Mesodermal cell (in vitro differentiated cells): ENCODE data around the gene EFNB2.

Experiments used
- H3K27ac ChIP-seq: 2 replicates; pipeline ENCODE4 v1.7.0; 2013; ENCODE audit warnings: mild to moderate bottlenecking, low read depth, low read length, moderate library complexity; ENCODE audit not compliant: severe bottlenecking
- H3K36me3 ChIP-seq: 2 replicates; pipeline ENCODE4 v1.7.1; 2013; ENCODE audit warnings: mild to moderate bottlenecking, low read length, moderate library complexity; ENCODE audit not compliant: control insufficient read depth, insufficient read depth
- H3K4me1 ChIP-seq: one replicate; pipeline ENCODE4 v1.7.1; 2013; ENCODE audit warnings: mild to moderate bottlenecking, low read length; ENCODE audit not compliant: insufficient read depth, control insufficient read depth, poor library complexity, severe bottlenecking
- H3K4me3 ChIP-seq: 2 replicates; pipeline ENCODE4 v1.7.0; 2013; ENCODE audit warnings: low read length, control low read depth, mild to moderate bottlenecking; ENCODE audit not compliant: insufficient read depth, poor library complexity, severe bottlenecking; ENCODE audit errors: extremely low read depth
- H3K9me3 ChIP-seq: 2 replicates; pipeline ENCODE4 v1.7.1; 2013; ENCODE audit warnings: mild to moderate bottlenecking, low read length, moderate library complexity; ENCODE audit not compliant: control insufficient read depth
- WGBS, 2 experiments: methylation state at CpG; one replicate each; pipeline ENCODE4 v1.1.5; 2013; ENCODE audit warnings: missing lambda C conversion rate in 2 of 2; ENCODE audit not compliant: insufficient coverage in 2 of 2; 5-methylcytosine and 5-hydroxymethylcytosine counted together

The EFNB2 gene

GRCh38 chr13:106522898-106523525, 12.4 kb downstream of the EFNB2 start:
- Histone ChIP-seq H3K4me1 (peaks cover 15% of the 10 kb centered on the region), H3K4me3 (no peak overlapping the region), H3K9me3 (no peaks in the 10 kb centered on the region), H3K27ac (peak overlapping the region; percentile 17), H3K36me3 (peaks cover 70% of the 10 kb centered on the region)
- 73 to 74% methylated on average over 3 of the region's 7 CpGs for WGBS, 2 experiments

GRCh38 chr13:106522112-106522705, 13.3 kb downstream of the EFNB2 start:
- Histone ChIP-seq H3K4me3 (no peak overlapping the region), H3K9me3 (no peaks in the 10 kb centered on the region), H3K4me1 (peaks cover 15% of the 10 kb centered on the region), H3K36me3 (peaks cover 70% of the 10 kb centered on the region), H3K27ac (no peak overlapping the region)
- 95 to 100% methylated on average over 1 to 2 of the region's 5 CpGs for WGBS, 2 experiments

- 100% methylated on average over 2 of the region's 5 CpGs; no CpG with 5 or more reads in 1 of the 2 experiments for WGBS, 2 experiments
- Histone ChIP-seq H3K4me3 (no peak overlapping the region), H3K36me3 (peaks cover 74% of the 10 kb centered on the region), H3K27ac (no peak overlapping the region), H3K4me1 (peaks cover 16% of the 10 kb centered on the region), H3K9me3 (no peaks in the 10 kb centered on the region)
These were observed 14.2 kb downstream of the EFNB2 start for GRCh38 chr13:106521095-106521799.

GRCh38 chr13:106520251-106521054, 15.0 kb downstream of the EFNB2 start:
- WGBS, 2 experiments: 71 to 75% methylated on average over 7 of the region's 12 CpGs
- Histone ChIP-seq H3K27ac (no peak overlapping the region), H3K9me3 (no peaks in the 10 kb centered on the region), H3K36me3 (peaks cover 70% of the 10 kb centered on the region), H3K4me3 (no peak overlapping the region), H3K4me1 (peaks cover 17% of the 10 kb centered on the region)

GRCh38 chr13:106518512-106518911, 16.9 kb downstream of the EFNB2 start:
- H3K36me3 ChIP-seq: peaks cover 64% of the 10 kb centered on the region
- H3K4me1 ChIP-seq: peaks cover 29% of the 10 kb centered on the region
- 93 to 95% methylated on average over 5 to 10 of the region's 11 CpGs for WGBS, 2 experiments
- H3K9me3 ChIP-seq: no peaks in the 10 kb centered on the region
- H3K27ac ChIP-seq: no peak overlapping the region
- no peak overlapping the region for H3K4me3 ChIP-seq

GRCh38 chr13:106517109-106517847, 18.2 kb downstream of the EFNB2 start:
- Histone ChIP-seq H3K9me3 (no peaks in the 10 kb centered on the region), H3K4me3 (no peak overlapping the region), H3K36me3 (peaks cover 66% of the 10 kb centered on the region), H3K4me1 (peaks cover 35% of the 10 kb centered on the region), H3K27ac (no peak overlapping the region)
- 100% methylated on average over 1 of the region's 4 CpGs for WGBS, 2 experiments

- peaks cover 66% of the 10 kb centered on the region for H3K36me3 ChIP-seq
- H3K9me3 ChIP-seq: no peaks in the 10 kb centered on the region
- 86 to 88% methylated on average over 5 of the region's 5 CpGs for WGBS, 2 experiments
- H3K4me1 ChIP-seq: peaks cover 29% of the 10 kb centered on the region
- H3K27ac ChIP-seq: no peak overlapping the region
- no peak overlapping the region for H3K4me3 ChIP-seq
These were observed 19.7 kb downstream of the EFNB2 start for GRCh38 chr13:106515635-106516254.

GRCh38 chr13:106514928-106515634, 20.4 kb downstream of the EFNB2 start:
- Histone ChIP-seq H3K9me3 (no peaks in the 10 kb centered on the region), H3K36me3 (peaks cover 66% of the 10 kb centered on the region), H3K27ac (peak overlapping the region; percentile 37), H3K4me1 (peaks cover 29% of the 10 kb centered on the region), H3K4me3 (no peak overlapping the region)
- WGBS, 2 experiments: 92% methylated on average over 6 of the region's 15 CpGs

GRCh38 chr13:106513025-106513983, 22.2 kb downstream of the EFNB2 start:
- peak overlapping the region; percentile 12 for H3K27ac ChIP-seq

More at GRCh38 chr13:106513025-106513983, 22.2 kb downstream of the EFNB2 start:
- H3K4me1 ChIP-seq: peaks cover 33% of the 10 kb centered on the region
- H3K9me3 ChIP-seq: no peaks in the 10 kb centered on the region
- no peak overlapping the region for H3K4me3 ChIP-seq
- peaks cover 64% of the 10 kb centered on the region for H3K36me3 ChIP-seq
- 60 to 68% methylated on average over 5 of the region's 8 CpGs for WGBS, 2 experiments
